Right lung (tissue), 10 donors: Measurements from ENCODE around the gene KRT74. TPM values are rescaled to one million over a fixed set of nuclear protein-coding genes. Genes with fewer than 3 reads are reported as not detected.

Experiments
- DNase-seq, 2 donors: peaks; one replicate each; pipeline ENCODE4 v3.0.0-alpha.2; 2013
- long read RNA-seq, 8 donors: transcript quantifications; one replicate each; lab custom pipeline, GENCODE V29; 2026
- polyA plus RNA-seq, 5 donors: library from polyadenylated mRNA; unstranded; fragments of 120-200 nt; gene quantifications; one replicate each; pipeline versions ENCODE4 v1.2.1 to v1.2.3, GENCODE V29; 2013; ENCODE audit warnings: inconsistent platforms in 1 of 5, low replicate concordance in 1 of 5; ENCODE audit not compliant: insufficient read length in 5 of 5, insufficient read depth in 1 of 5

The KRT74 gene
- not detected for polyA plus RNA-seq
- long read RNA-seq, donor 1: 0 reads
- long read RNA-seq, donor 2: 0 reads
- long read RNA-seq, donor 3: 0 reads
- long read RNA-seq, donor 4: 0 reads
- long read RNA-seq, donor 5: 0 reads
- long read RNA-seq, donor 6: 0 reads
- long read RNA-seq, donor 7: 0 reads
- long read RNA-seq, donor 8: 0 reads

GRCh38 chr12:52573743-52574142 is at the start of gene KRT74:
Gene KRT74, minus strand, starts transcription at chr12:52573843. Its CDS starts 66 bp downstream, at chr12:52573777.
- no peak for DNase-seq

GRCh38 chr12:52622349-52622748 is 48.7 kb upstream of the KRT74 start:
- no peak for DNase-seq

- DNase-seq: no peak
Observed at GRCh38 chr12:52618866-52619265, 45.2 kb upstream of the KRT74 start.

GRCh38 chr12:52618216-52618615 is 44.6 kb upstream of the KRT74 start, which contains the start of gene KRT73:
Gene KRT73, minus strand, starts transcription at chr12:52618559. Its CDS starts 35 bp downstream, at chr12:52618524.
- no peak for DNase-seq

- DNase-seq: no peak
Observed at GRCh38 chr12:52617403-52617785, 43.8 kb upstream of the KRT74 start.

GRCh38 chr12:52616680-52617402 is 43.2 kb upstream of the KRT74 start:
- DNase-seq: no peak

GRCh38 chr12:52615912-52616311 is 42.3 kb upstream of the KRT74 start:
- DNase-seq: no peak

- DNase-seq: no peak
Observed at GRCh38 chr12:52615208-52615868, 41.7 kb upstream of the KRT74 start.

GRCh38 chr12:52614381-52615207 is 41.0 kb upstream of the KRT74 start:
- no peak for DNase-seq

- no peak for DNase-seq
Observed at GRCh38 chr12:52613384-52614030, 39.9 kb upstream of the KRT74 start.

GRCh38 chr12:52612431-52613383 is 39.1 kb upstream of the KRT74 start:
- DNase-seq: no peak

GRCh38 chr12:52611080-52611468 is 37.4 kb upstream of the KRT74 start:
- no peak for DNase-seq

GRCh38 chr12:52608826-52609630 is 35.4 kb upstream of the KRT74 start:
- no peak for DNase-seq

- no peak for DNase-seq
Observed at GRCh38 chr12:52608161-52608560, 34.5 kb upstream of the KRT74 start.

- no peak for DNase-seq
Observed at GRCh38 chr12:52607314-52607713, 33.7 kb upstream of the KRT74 start.

GRCh38 chr12:52606581-52607218 is 33.1 kb upstream of the KRT74 start:
- DNase-seq: no peak

- DNase-seq: no peak
Observed at GRCh38 chr12:52606096-52606495, 32.5 kb upstream of the KRT74 start.

- no peak for DNase-seq
Observed at GRCh38 chr12:52605542-52605941, 31.9 kb upstream of the KRT74 start.

- DNase-seq: no peak
Observed at GRCh38 chr12:52604859-52605258, 31.2 kb upstream of the KRT74 start.
